GM10266 (cell line): ENCODE results near the gene SLC41A2.
A peak's percentile ranks its signal among the peaks of the same experiment; 100 is the strongest.

Experiments
- DNase-seq: peaks from one replicate; pipeline ENCODE4 v3.0.0; 2012; ENCODE audit errors: extremely low spot score
- CTCF ChIP-seq: IDR thresholded peaks from 2 replicates; pipeline ENCODE4 v1.5.1; 2012; ENCODE audit warnings: mild to moderate bottlenecking, low read depth; ENCODE audit not compliant: control insufficient read depth, insufficient read depth; ENCODE audit errors: missing control alignments

Gene SLC41A2

GRCh38 chr12:104963757-104964156, 5.7 kb upstream of the SLC41A2 start:
- no peak for TF ChIP-seq CTCF

GRCh38 chr12:104960464-104960863, 2.4 kb upstream of the SLC41A2 start:
- TF ChIP-seq CTCF: no peak

More at GRCh38 chr12:104963757-104964156, 5.7 kb upstream of the SLC41A2 start:
- DNase-seq: no peak

GRCh38 chr12:104959335-104959841, 1.3 kb upstream of the SLC41A2 start:
- TF ChIP-seq CTCF: no peak
- DNase-seq: no peak

More at GRCh38 chr12:104960464-104960863, 2.4 kb upstream of the SLC41A2 start:
- no peak for DNase-seq

GRCh38 chr12:104958805-104959334, 780 bp upstream of the SLC41A2 start:
- DNase-seq: no peak
- peak; percentile 25 for TF ChIP-seq CTCF

GRCh38 chr12:104957719-104958000, 430 bp downstream of the SLC41A2 start:
- DNase-seq: peak; percentile 55
- TF ChIP-seq CTCF: no peak

- DNase-seq: no peak
- TF ChIP-seq CTCF: no peak
Measured at GRCh38 chr12:104956870-104957718, 996 bp downstream of the SLC41A2 start.

- no peak for DNase-seq
- no peak for TF ChIP-seq CTCF
Measured at GRCh38 chr12:104955703-104956102, 2.4 kb downstream of the SLC41A2 start.
